ENCODE data around the gene KCNN3. TPM values are rescaled to one million over a fixed set of nuclear protein-coding genes. Genes with fewer than 3 reads are reported as not detected.

Gene KCNN3
- total and polyA plus RNA-seq, 2 donors (not counting 1 experiment from before 2014, with no cell fraction given): 0.17 to 0.82 TPM

GRCh38 chr1:154865442-154866256, 4.4 kb downstream of the KCNN3 start:
- Histone ChIP-seq H3K4me1 (ENCODE audit: control insufficient read depth in 2 of 2, insufficient read depth in 2 of 2, low read length in 2 of 2) (peaks cover 57 to 81% of the 10 kb centered on the region in 2 donors), H3K27me3 (replicated peaks in 1 of 4; ENCODE audit: control extremely low read depth in 1 of 4, control insufficient read depth in 3 of 4, insufficient read depth in 4 of 4, low read length in 3 of 4) (peaks cover 0 to 46% (median 16%) of the 10 kb centered on the region in 4 experiments), H3K27ac (ENCODE audit: low read length in 2 of 2) (no peak overlapping the region), H3K9ac (ENCODE audit: low read length) (no peak overlapping the region), H3K4me3 (ENCODE audit: control extremely low read depth in 1 of 5, extremely low read depth in 1 of 5, insufficient read depth in 1 of 5, low read depth in 2 of 5, low read length in 4 of 5) (no peak overlapping the region), H2AFZ (ENCODE audit: insufficient read depth, low read depth, low read length, poor library complexity, severe bottlenecking) (no peak overlapping the region), H3K4me2 (replicated peaks; ENCODE audit: low read depth, low read length, poor library complexity, severe bottlenecking) (no peak overlapping the region), H3K9me3 (ENCODE audit: control extremely low read depth in 1 of 3, control insufficient read depth in 2 of 3, insufficient read depth in 1 of 3, low read length in 2 of 3) (peaks cover 0 to 16% (median 0%) of the 10 kb centered on the region in 3 donors), H3K36me3 (replicated peaks in 1 of 2; ENCODE audit: control extremely low read depth in 1 of 2, control insufficient read depth in 1 of 2, extremely low read depth in 1 of 2, insufficient read depth in 2 of 2, low read length in 1 of 2) (no peaks in the 10 kb centered on the region), H3K79me2 (ENCODE audit: control insufficient read depth, insufficient read depth, low read length) (no peaks in the 10 kb centered on the region), H4K20me1 (ENCODE audit: control insufficient read depth, insufficient read depth, low read length, poor library complexity, severe bottlenecking) (no peaks in the 10 kb centered on the region)
- Mint-ChIP-seq H3K4me1 (peaks cover 77% of the 10 kb centered on the region), H3K4me3 (no peak overlapping the region), H3K9me3 (ENCODE audit: insufficient read depth) (no peaks in the 10 kb centered on the region), H3K27ac (no peak overlapping the region), H3K27me3 (peaks cover 40% of the 10 kb centered on the region)
- DNase-seq (peak; percentile 18), ATAC-seq (ENCODE audit: low read depth) (no peak)
- intact Hi-C loops (cut with micrococcal nuclease): no loop called here
- 40% methylated on average over 5 of the region's 5 CpGs for WGBS (ENCODE audit: insufficient coverage)
- POLR2A ChIA-PET: interaction anchor here (0.7 to 1.1 kb wide), 2 partner anchors 13 to 153 kb away, joined by 3 to 6 read pairs; no protein-coding TSS in a partner anchor
- CTCF ChIA-PET: interaction anchor here (0.7 to 1.6 kb wide), 5 partner anchors 9 to 192 kb away, joined by 3 to 8 read pairs (median 6); partner anchors contain the start of gene PMVK
- TF ChIP-seq CTCF (IDR thresholded peaks at IDR 0.05) (no peak), EZH2 (IDR thresholded peaks at IDR 0.05; ENCODE audit: borderline replicate concordance, insufficient read depth, low read depth, low read length, poor library complexity, severe bottlenecking) (no peak)

Data from B cell (primary cell).